Lung (tissue), 12 donors: ENCODE measurements around the gene TSPAN31. TPM values are rescaled to one million over a fixed set of nuclear protein-coding genes. Genes with fewer than 3 reads are reported as not detected.

Experiments
- ATAC-seq: fragments of 200-7000 bp; cut with Tn5 transposase; one replicate; pipeline ENCODE4 v1.9.1; 2020; ENCODE audit warnings: moderate number of reproducible peaks; ENCODE audit not compliant: insufficient read depth, low FRiP score
- DNase-seq, 3 donors: peaks; one replicate each; pipeline ENCODE4 v3.0.0-alpha.2; 2013 to 2017
- H3K27ac ChIP-seq, 2 donors: one replicate each; pipeline ENCODE4 v1.5.1; 2013; ENCODE audit warnings: mild to moderate bottlenecking in 2 of 2, moderate library complexity in 2 of 2, control low read depth in 1 of 2, inconsistent platforms in 1 of 2, low read depth in 1 of 2, low read length in 1 of 2
- H3K27me3 ChIP-seq, 3 donors: one replicate each; pipeline ENCODE4 v1.5.1; 2013; ENCODE audit warnings: low read length in 2 of 3; ENCODE audit not compliant: control insufficient read depth in 3 of 3, insufficient read depth in 3 of 3
- H3K36me3 ChIP-seq, 4 donors: one replicate each; pipeline ENCODE4 v1.5.1; 2013; ENCODE audit warnings: low read length in 4 of 4, mild to moderate bottlenecking in 1 of 4, moderate library complexity in 1 of 4; ENCODE audit not compliant: control insufficient read depth in 4 of 4, insufficient read depth in 4 of 4
- H3K4me1 ChIP-seq, 5 donors: one replicate each; pipeline ENCODE4 v1.5.1; 2013; ENCODE audit warnings: low read length in 5 of 5, mild to moderate bottlenecking in 2 of 5, moderate library complexity in 1 of 5; ENCODE audit not compliant: control insufficient read depth in 5 of 5, insufficient read depth in 5 of 5
- H3K4me3 ChIP-seq: one replicate; pipeline ENCODE4 v1.5.1; 2013; ENCODE audit warnings: mild to moderate bottlenecking, control low read depth, moderate library complexity
- H3K9ac ChIP-seq, 2 donors: one replicate each; pipeline ENCODE4 v1.5.1; 2013; ENCODE audit warnings: low read length in 2 of 2, control low read depth in 1 of 2; ENCODE audit not compliant: insufficient read depth in 1 of 2
- H3K9me3 ChIP-seq, 4 donors: one replicate each; pipeline ENCODE4 v1.5.1; 2013; ENCODE audit warnings: low read length in 3 of 4, mild to moderate bottlenecking in 1 of 4, moderate library complexity in 1 of 4; ENCODE audit not compliant: control insufficient read depth in 4 of 4, insufficient read depth in 3 of 4
- CTCF ChIP-seq: IDR thresholded peaks from 2 replicates; pipeline ENCODE4 v1.5.1; 2012; ENCODE audit warnings: mild to moderate bottlenecking; ENCODE audit errors: control extremely low read depth, extremely low read depth
- WGBS, 2 donors: extraction: QIAGEN DNeasy Blood & Tissue Kit; methylation state at CpG; one replicate each; pipeline ENCODE4 v1.1.7; 2013; 5-methylcytosine and 5-hydroxymethylcytosine counted together
- polyA plus RNA-seq, 2 donors: library from polyadenylated mRNA; stranded (reverse); fragments of 200-250 nt; gene quantifications; one replicate each; pipeline ENCODE4 v1.2.1, GENCODE V29; 2013
- total RNA-seq, 2 donors: library from RNA; depleted of rRNA in 1 of 2; stranded (reverse); fragments of >200 nt in 1 of 2; gene quantifications; one replicate each; pipeline ENCODE4 v1.2.1, GENCODE V29; 2014 to 2021
- donor health status: control.
- donor health status: control.
- donor health status: Bipolar disorder and iron deficiency.
- donor health status: healthy.
- donor health status: DM: yes; HTN: yes; CAD: no.

The TSPAN31 gene
- total and polyA plus RNA-seq, 4 donors = 32.4 to 61.1 (median 46.1) TPM

- Histone ChIP-seq H3K9ac (no peak overlapping the region), H3K36me3 (peaks cover 0 to 1% (median 0%) of the 10 kb centered on the region in 4 donors), H3K4me1 (peaks cover 0 to 14% (median 6%) of the 10 kb centered on the region in 5 donors), H3K4me3 (no peak overlapping the region), H3K27me3 (peaks cover 0 to 67% (median 57%) of the 10 kb centered on the region in 3 donors), H3K9me3 (no peaks in the 10 kb centered on the region), H3K27ac (no peak overlapping the region)
- DNase-seq (no peak), ATAC-seq (no peak)
- TF ChIP-seq CTCF = no peak
- 51 to 66% methylated on average over 10 of the region's 10 CpGs for WGBS, 2 donors
These were observed 4.8 kb upstream of the TSPAN31 start for GRCh38 chr12:57739914-57740538.

- peaks cover 0 to 1% (median 0%) of the 10 kb centered on the region in 4 donors for H3K36me3 ChIP-seq
- 36 to 46% methylated on average over 5 of the region's 5 CpGs for WGBS, 2 donors
- no peak overlapping the region for H3K27ac ChIP-seq
- DNase-seq (no peak), ATAC-seq (no peak)
- H3K9ac ChIP-seq = no peak overlapping the region
- H3K9me3 ChIP-seq = no peaks in the 10 kb centered on the region
- H3K27me3 ChIP-seq = peaks cover 0 to 59% (median 49%) of the 10 kb centered on the region in 3 donors
- no peak for TF ChIP-seq CTCF
- no peak overlapping the region for H3K4me3 ChIP-seq
- peaks cover 4 to 17% (median 6%) of the 10 kb centered on the region in 5 donors for H3K4me1 ChIP-seq
These were observed 4.0 kb upstream of the TSPAN31 start for GRCh38 chr12:57740656-57741412.

- DNase-seq (no peak), ATAC-seq (no peak)
- Histone ChIP-seq H3K9ac (no peak overlapping the region), H3K9me3 (no peaks in the 10 kb centered on the region), H3K4me3 (no peak overlapping the region), H3K27me3 (peaks cover 0 to 53% (median 45%) of the 10 kb centered on the region in 3 donors), H3K36me3 (peaks cover 0 to 3% (median under 1%) of the 10 kb centered on the region in 4 donors), H3K27ac (no peak overlapping the region), H3K4me1 (peaks cover 4 to 15% (median 6%) of the 10 kb centered on the region in 5 donors)
- no peak for TF ChIP-seq CTCF
- 18 to 58% methylated on average over 1 of the region's 1 CpG for WGBS, 2 donors
These were observed 3.4 kb upstream of the TSPAN31 start for GRCh38 chr12:57741413-57741789.
